Right atrium auricular region (tissue), 2 donors: Measurements from ENCODE around the gene KLHL2. TPM values are rescaled to one million over a fixed set of nuclear protein-coding genes. Genes with fewer than 3 reads are reported as not detected.

Experiments
- DNase-seq: peaks from one replicate; pipeline ENCODE4 v3.0.0-alpha.2; 2019; ENCODE audit warnings: low spot score
- H3K27ac ChIP-seq, 2 donors: fragments of 200-600 bp; sonication (generic); 1 replicate in 1 of 2; 2 replicates in 1 of 2; pipeline ENCODE4 v1.5.1; 2016 to 2019
- H3K27me3 ChIP-seq, 2 donors: fragments of 200-600 bp; sonication (generic); one replicate each; pipeline versions ENCODE4 v1.5.1 to v1.6.0; 2017 to 2019
- H3K36me3 ChIP-seq: fragments of 200-600 bp; sonication (generic); one replicate; pipeline ENCODE4 v1.5.1; 2016
- H3K4me1 ChIP-seq, 2 donors: fragments of 200-600 bp; sonication (generic); one replicate each; pipeline versions ENCODE4 v1.5.1 to v1.6.0; 2017 to 2019
- H3K4me3 ChIP-seq, 2 donors: fragments of 200-600 bp; sonication (generic); 1 replicate in 1 of 2; 2 replicates in 1 of 2; pipeline ENCODE4 v1.5.1; 2017 to 2019; ENCODE audit warnings: mild to moderate bottlenecking in 1 of 2, moderate library complexity in 1 of 2
- H3K9me3 ChIP-seq, 2 donors: fragments of 200-600 bp; sonication (generic); one replicate each; pipeline ENCODE4 v1.5.1; 2019
- total RNA-seq, 2 donors: library from RNA; depleted of rRNA; stranded (reverse); fragments of >200 nt; gene quantifications; one replicate each; pipeline ENCODE4 v1.1.0, GENCODE V29; 2016
- TF ChIP-seq, protein P1 (sequence below), 2 donors: fragments of 200-600 bp; sonication (generic); IDR thresholded peaks; one replicate each; pipeline ENCODE4 v1.5.1; 2019; ENCODE audit warnings: antibody characterized with exemption in 2 of 2

The KLHL2 gene
- total RNA-seq, 2 donors from 2014 or later: 7.6 to 9.0 TPM

DNA sequence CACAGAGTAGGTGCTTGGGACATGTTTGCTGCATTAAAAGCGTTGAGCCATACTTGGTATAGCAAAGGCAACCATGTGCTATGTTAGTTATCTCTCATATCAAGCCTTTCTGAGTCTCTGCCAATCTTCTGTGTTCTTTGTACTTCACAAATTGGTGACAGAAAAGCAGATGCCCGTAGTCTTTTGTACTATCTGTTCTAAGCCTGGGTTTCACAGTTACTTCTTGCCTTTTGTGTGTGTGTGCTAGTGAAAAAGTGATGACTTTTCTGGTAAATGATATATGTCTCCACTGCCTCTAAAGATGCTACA lies 16.1 kb upstream of the KLHL2 start:
- H3K36me3 ChIP-seq: no peaks in the 10 kb centered on the region
- H3K27ac ChIP-seq: no peak overlapping the region
- H3K4me1 ChIP-seq: no peaks in the 10 kb centered on the region
- H3K27me3 ChIP-seq: no peaks in the 10 kb centered on the region
- TF ChIP-seq, protein P1, sequence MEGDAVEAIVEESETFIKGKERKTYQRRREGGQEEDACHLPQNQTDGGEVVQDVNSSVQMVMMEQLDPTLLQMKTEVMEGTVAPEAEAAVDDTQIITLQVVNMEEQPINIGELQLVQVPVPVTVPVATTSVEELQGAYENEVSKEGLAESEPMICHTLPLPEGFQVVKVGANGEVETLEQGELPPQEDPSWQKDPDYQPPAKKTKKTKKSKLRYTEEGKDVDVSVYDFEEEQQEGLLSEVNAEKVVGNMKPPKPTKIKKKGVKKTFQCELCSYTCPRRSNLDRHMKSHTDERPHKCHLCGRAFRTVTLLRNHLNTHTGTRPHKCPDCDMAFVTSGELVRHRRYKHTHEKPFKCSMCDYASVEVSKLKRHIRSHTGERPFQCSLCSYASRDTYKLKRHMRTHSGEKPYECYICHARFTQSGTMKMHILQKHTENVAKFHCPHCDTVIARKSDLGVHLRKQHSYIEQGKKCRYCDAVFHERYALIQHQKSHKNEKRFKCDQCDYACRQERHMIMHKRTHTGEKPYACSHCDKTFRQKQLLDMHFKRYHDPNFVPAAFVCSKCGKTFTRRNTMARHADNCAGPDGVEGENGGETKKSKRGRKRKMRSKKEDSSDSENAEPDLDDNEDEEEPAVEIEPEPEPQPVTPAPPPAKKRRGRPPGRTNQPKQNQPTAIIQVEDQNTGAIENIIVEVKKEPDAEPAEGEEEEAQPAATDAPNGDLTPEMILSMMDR (IDR thresholded peaks at IDR 0.05): no peak
- no peak overlapping the region for H3K4me3 ChIP-seq
- DNase-seq: no peak
- H3K9me3 ChIP-seq: no peaks in the 10 kb centered on the region

DNA sequence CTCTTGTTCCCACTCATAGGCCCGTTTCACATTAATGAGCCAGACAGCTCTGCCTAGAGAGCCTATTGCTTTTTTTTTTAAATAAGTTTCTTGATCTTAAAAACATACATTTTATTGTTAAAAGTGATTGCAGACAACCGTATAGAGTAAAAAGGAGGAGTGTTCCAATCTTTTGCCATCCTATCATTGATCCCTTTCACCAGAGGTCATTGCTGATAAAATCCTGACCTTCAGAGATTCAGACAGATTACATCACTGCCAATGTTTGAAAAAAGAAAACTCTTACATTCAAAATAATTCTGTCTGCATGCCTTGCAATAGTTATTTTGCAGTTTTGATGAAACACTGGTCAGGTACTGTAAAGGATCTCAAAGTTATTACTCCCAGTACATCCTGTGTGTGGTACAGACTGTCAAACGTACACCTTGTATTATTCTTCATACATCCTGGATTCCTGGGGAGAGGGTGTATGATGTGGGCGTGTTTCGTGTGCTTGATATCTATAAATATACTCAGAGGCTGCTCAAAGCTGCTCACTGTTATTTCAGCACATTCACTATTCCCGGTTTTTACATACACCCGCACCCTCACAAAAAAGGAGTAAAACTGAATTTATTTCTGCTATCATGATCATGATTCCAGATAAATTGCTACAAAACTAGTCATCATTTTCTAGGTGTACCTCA lies 15.4 kb upstream of the KLHL2 start:
- DNase-seq: no peak
- no peaks in the 10 kb centered on the region for H3K36me3 ChIP-seq
- TF ChIP-seq, protein P1 (IDR thresholded peaks at IDR 0.05): no peak
- no peaks in the 10 kb centered on the region for H3K27me3 ChIP-seq
- H3K27ac ChIP-seq: no peak overlapping the region
- H3K4me1 ChIP-seq: no peaks in the 10 kb centered on the region
- no peaks in the 10 kb centered on the region for H3K9me3 ChIP-seq
- no peak overlapping the region for H3K4me3 ChIP-seq

DNA sequence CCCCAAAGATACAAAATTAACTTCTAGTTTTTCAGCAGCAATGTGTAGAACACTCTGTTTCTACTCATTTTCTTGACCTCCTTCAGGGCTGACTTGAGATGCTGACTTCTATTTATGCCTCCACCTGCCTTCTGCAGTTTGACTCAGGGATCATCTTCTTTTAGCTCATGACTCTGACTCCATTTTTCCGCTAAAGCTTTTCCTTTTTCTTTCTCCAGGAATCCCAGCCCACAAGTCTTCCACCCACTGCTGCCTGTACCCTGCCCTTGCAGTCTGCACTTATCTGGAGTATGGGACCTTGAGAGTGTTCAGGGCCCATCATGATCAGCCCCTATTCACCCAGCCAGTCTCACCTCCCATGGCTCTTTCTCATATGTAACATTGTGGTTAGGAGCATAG lies 14.9 kb upstream of the KLHL2 start:
- TF ChIP-seq, protein P1 (IDR thresholded peaks at IDR 0.05): no peak
- H3K9me3 ChIP-seq: no peaks in the 10 kb centered on the region
- no peaks in the 10 kb centered on the region for H3K4me1 ChIP-seq
- no peaks in the 10 kb centered on the region for H3K27me3 ChIP-seq
- H3K27ac ChIP-seq: no peak overlapping the region
- no peaks in the 10 kb centered on the region for H3K36me3 ChIP-seq
- DNase-seq: no peak
- no peak overlapping the region for H3K4me3 ChIP-seq

DNA sequence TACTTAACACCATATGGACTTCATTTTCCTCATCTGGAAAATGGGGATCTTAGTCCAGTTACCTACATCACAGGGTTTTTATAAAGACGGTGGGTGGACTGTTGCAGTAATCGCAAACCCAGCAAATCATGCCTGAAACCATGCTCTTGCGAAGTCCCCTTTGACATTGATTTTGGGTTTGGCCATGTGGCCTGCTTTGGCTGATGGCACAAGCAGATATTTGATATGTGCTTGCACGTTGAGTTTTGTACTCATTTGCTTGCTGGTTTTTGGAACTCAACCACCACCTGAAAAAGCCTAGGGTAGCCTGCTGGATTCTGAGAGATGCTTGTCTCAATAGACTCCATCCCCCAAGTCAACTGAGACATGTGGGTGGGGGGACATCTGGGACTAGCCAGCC lies 14.4 kb upstream of the KLHL2 start:
- TF ChIP-seq, protein P1 (IDR thresholded peaks at IDR 0.05): no peak
- no peak for DNase-seq
- H3K4me1 ChIP-seq: no peaks in the 10 kb centered on the region
- H3K27me3 ChIP-seq: no peaks in the 10 kb centered on the region
- no peak overlapping the region for H3K27ac ChIP-seq
- no peaks in the 10 kb centered on the region for H3K36me3 ChIP-seq
- H3K4me3 ChIP-seq: no peak overlapping the region
- no peaks in the 10 kb centered on the region for H3K9me3 ChIP-seq

DNA sequence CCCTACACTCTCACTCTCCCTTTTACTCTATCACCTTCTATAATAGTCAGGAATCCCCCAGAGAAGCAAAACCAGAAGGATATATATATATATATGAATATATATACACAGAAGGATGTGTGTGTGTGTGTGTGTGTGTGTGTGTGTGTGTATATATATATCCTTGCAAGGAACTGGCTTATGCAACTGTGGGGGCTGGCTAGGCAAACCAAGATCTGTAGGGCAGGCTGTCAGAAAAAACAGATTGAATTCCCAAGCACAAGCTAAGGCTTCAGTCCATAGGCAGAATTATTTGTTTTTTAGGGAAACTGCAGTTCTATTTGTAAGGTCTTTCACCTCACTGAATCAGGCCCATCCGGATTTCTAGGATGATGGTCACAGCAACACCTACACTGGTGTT lies 13.0 kb upstream of the KLHL2 start:
- TF ChIP-seq, protein P1 (IDR thresholded peaks at IDR 0.05): no peak
- Histone ChIP-seq H3K4me3 (no peak overlapping the region), H3K4me1 (no peaks in the 10 kb centered on the region), H3K36me3 (no peaks in the 10 kb centered on the region), H3K9me3 (no peaks in the 10 kb centered on the region), H3K27ac (no peak overlapping the region), H3K27me3 (no peaks in the 10 kb centered on the region)
- DNase-seq: no peak

DNA sequence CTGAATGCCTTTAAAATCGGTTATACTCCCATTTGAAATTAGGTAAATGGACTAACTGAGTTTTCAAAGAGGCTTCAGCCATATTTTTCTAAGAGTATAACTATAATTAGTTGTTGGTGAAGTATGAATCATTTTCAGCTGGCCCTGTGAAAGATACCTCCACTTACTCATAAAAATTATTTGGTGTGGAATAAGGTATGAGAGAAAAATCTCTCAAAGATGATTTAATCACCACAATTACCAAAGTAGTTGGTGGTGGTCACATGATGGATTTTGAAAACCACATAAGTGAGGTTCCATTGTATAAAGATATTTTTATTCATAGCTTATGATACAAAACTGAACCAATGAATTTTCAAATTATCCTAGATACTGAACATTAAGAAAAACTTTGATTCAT lies 9.0 kb upstream of the KLHL2 start:
- DNase-seq: no peak
- Histone ChIP-seq H3K9me3 (no peaks in the 10 kb centered on the region), H3K27me3 (no peaks in the 10 kb centered on the region), H3K4me3 (no peak overlapping the region), H3K4me1 (no peaks in the 10 kb centered on the region), H3K36me3 (no peaks in the 10 kb centered on the region), H3K27ac (no peak overlapping the region)
- TF ChIP-seq, protein P1 (IDR thresholded peaks at IDR 0.05): no peak
